Panc1 (cell line): ENCODE measurements around the gene SLC6A12.

Experiments used
- CTCF ChIP-seq: fragments of 450-650 bp; IDR thresholded peaks from 2 replicates; pipeline ENCODE4 v1.5.1; 2017; ENCODE audit warnings: mild to moderate bottlenecking
- REST ChIP-seq, 2 experiments: IDR thresholded peaks; 2 replicates each; pipeline ENCODE4 v1.6.1; 2011 to 2012; ENCODE audit warnings: low read depth in 2 of 2, control low read depth in 1 of 2, low read length in 1 of 2, mild to moderate bottlenecking in 1 of 2, moderate library complexity in 1 of 2; ENCODE audit not compliant: insufficient read depth in 1 of 2
- TCF7L2 ChIP-seq: IDR thresholded peaks from 2 replicates; pipeline ENCODE4 v1.6.1; 2011; ENCODE audit warnings: mild to moderate bottlenecking, low read depth, low read length, inconsistent platforms

GRCh38 chr12:163406-163986 lies 50.5 kb downstream of the SLC6A12 start:
- TF ChIP-seq CTCF = no peak
- no peak for TF ChIP-seq TCF7L2
- no peak for TF ChIP-seq REST (IDR thresholded peaks at IDR 0.05; ENCODE audit: insufficient read depth in 1 of 2, low read depth in 2 of 2, low read length in 1 of 2)
